Loucy (cell line): ENCODE measurements around the gene ALK.

Experiments used
- H2AFZ ChIP-seq: fragments of 200-600 bp; sonication (generic); 2 replicates; pipeline ENCODE4 v1.6.0; 2016; ENCODE audit warnings: antibody characterized with exemption, mild to moderate bottlenecking, low read length, moderate library complexity
- H3F3A ChIP-seq: fragments of 200-600 bp; 2 replicates; pipeline ENCODE4 v1.6.0; 2016; ENCODE audit warnings: antibody characterized with exemption, low read depth, mild to moderate bottlenecking
- H3K27me3 ChIP-seq: fragments of 200-600 bp; sonication (generic); 2 replicates; pipeline ENCODE4 v1.6.1; 2014; ENCODE audit warnings: low read length, mild to moderate bottlenecking; ENCODE audit not compliant: insufficient read depth, poor library complexity, severe bottlenecking
- H3K36me3 ChIP-seq: fragments of 200-600 bp; sonication (generic); 2 replicates; pipeline ENCODE4 v1.6.1; 2016; ENCODE audit warnings: low read length; ENCODE audit not compliant: insufficient read depth
- H3K4me1 ChIP-seq: fragments of 200-600 bp; sonication (generic); 2 replicates; pipeline ENCODE4 v1.5.1; 2014; ENCODE audit warnings: low read length, mild to moderate bottlenecking; ENCODE audit not compliant: insufficient read depth, poor library complexity, severe bottlenecking
- H3K4me2 ChIP-seq: fragments of 200-600 bp; sonication (generic); 2 replicates; pipeline ENCODE4 v1.6.0; 2014; ENCODE audit warnings: antibody characterized with exemption, low read length, low read depth, mild to moderate bottlenecking; ENCODE audit not compliant: poor library complexity, severe bottlenecking
- H3K4me3 ChIP-seq: fragments of 200-600 bp; sonication (generic); 2 replicates; pipeline ENCODE4 v1.5.1; 2014; ENCODE audit warnings: low read length, mild to moderate bottlenecking, mixed read lengths; ENCODE audit not compliant: poor library complexity, severe bottlenecking
- H3K79me2 ChIP-seq: fragments of 200-600 bp; sonication (generic); 2 replicates; pipeline ENCODE4 v1.6.1; 2014; ENCODE audit warnings: low read length; ENCODE audit not compliant: insufficient read depth
- H3K9ac ChIP-seq: fragments of 200-600 bp; sonication (generic); 2 replicates; pipeline ENCODE4 v1.6.0; 2014; ENCODE audit warnings: mild to moderate bottlenecking, low read depth, low read length, moderate library complexity; ENCODE audit not compliant: poor library complexity, severe bottlenecking
- H3K9me2 ChIP-seq: fragments of 200-600 bp; sonication (generic); replicated peaks from 2 replicates; pipeline ENCODE4 v1.6.1; 2016; ENCODE audit warnings: low read depth, low read length, mixed read lengths
- H3K9me3 ChIP-seq: fragments of 200-600 bp; sonication (generic); 2 replicates; pipeline ENCODE4 v1.6.1; 2014; ENCODE audit warnings: mild to moderate bottlenecking, antibody characterized with exemption, low read length, low read depth; ENCODE audit not compliant: insufficient read depth
- H4K20me1 ChIP-seq: fragments of 200-600 bp; sonication (generic); 2 replicates; pipeline ENCODE4 v1.6.0; 2014; ENCODE audit warnings: antibody characterized with exemption, low read length, mild to moderate bottlenecking; ENCODE audit not compliant: insufficient read depth, poor library complexity, severe bottlenecking
- CTCF ChIP-seq: fragments of 200-600 bp; sonication (generic); conservative IDR thresholded peaks from 2 replicates; pipeline ENCODE4 v1.5.1; 2014; ENCODE audit warnings: mild to moderate bottlenecking, antibody characterized with exemption, low read length
- EZH2phosphoT487 ChIP-seq: fragments of 200-600 bp; IDR thresholded peaks from 2 replicates; pipeline ENCODE4 v1.6.1; 2018; ENCODE audit warnings: antibody characterized with exemption, mild to moderate bottlenecking, moderate library complexity, borderline replicate concordance

ALK gene

DNA sequence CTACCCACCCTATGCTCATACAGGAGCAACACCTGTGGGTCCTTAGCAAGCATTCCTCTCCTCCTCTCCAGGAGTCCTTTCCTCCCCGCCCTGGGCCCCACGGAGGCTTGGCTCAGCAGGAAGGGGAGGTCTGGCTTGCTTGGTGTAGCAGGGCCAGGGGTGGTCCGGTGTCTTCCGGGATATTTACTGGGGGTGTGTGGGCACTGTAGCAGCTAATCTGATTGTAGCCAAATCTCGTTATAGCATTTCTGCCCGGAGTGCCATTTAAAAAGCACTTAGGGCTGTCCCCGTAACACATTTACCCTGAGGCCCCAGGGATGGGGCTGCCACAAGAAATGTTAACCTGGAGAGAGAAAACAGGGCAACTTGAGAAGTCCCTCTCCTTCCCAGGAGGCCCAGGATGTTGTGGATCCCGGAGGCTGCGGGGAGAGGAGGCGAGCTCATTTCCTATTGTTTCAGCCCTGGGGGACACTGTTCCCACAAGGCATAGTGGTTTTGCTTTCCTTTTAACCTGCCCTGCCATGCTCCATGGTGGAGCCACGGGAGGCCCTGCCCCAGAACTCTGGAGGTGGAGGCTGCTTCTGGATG is 671.6 kb downstream of the ALK start:
- no peaks in the 10 kb centered on the region for H3K27me3 ChIP-seq
- H3K79me2 ChIP-seq, result no peaks in the 10 kb centered on the region
- no peaks in the 10 kb centered on the region for H3K9me2 ChIP-seq
- H3K4me3 ChIP-seq, result no peak overlapping the region
- no peak overlapping the region for H3K9ac ChIP-seq
- H2AFZ ChIP-seq, result no peak overlapping the region
- H3K36me3 ChIP-seq, result no peaks in the 10 kb centered on the region
- no peak for TF ChIP-seq CTCF
- TF ChIP-seq EZH2phosphoT487, result no peak
- no peaks in the 10 kb centered on the region for H3K4me1 ChIP-seq
- H4K20me1 ChIP-seq, result no peaks in the 10 kb centered on the region
- no peaks in the 10 kb centered on the region for H3K9me3 ChIP-seq
- H3K4me2 ChIP-seq, result no peak overlapping the region
- no peaks in the 10 kb centered on the region for H3F3A ChIP-seq

- Histone ChIP-seq H3K36me3 (no peaks in the 10 kb centered on the region), H3K9me2 (no peaks in the 10 kb centered on the region), H3K4me3 (no peak overlapping the region), H3K4me2 (no peak overlapping the region), H4K20me1 (no peaks in the 10 kb centered on the region), H3K27me3 (no peaks in the 10 kb centered on the region), H3K9ac (no peak overlapping the region), H3K79me2 (no peaks in the 10 kb centered on the region), H3K9me3 (no peaks in the 10 kb centered on the region), H3F3A (no peaks in the 10 kb centered on the region), H2AFZ (no peak overlapping the region), H3K4me1 (no peaks in the 10 kb centered on the region)
- TF ChIP-seq CTCF (no peak), EZH2phosphoT487 (no peak)
Measured at GRCh38 chr2:29247336-29247914, 674.0 kb downstream of the ALK start.

DNA sequence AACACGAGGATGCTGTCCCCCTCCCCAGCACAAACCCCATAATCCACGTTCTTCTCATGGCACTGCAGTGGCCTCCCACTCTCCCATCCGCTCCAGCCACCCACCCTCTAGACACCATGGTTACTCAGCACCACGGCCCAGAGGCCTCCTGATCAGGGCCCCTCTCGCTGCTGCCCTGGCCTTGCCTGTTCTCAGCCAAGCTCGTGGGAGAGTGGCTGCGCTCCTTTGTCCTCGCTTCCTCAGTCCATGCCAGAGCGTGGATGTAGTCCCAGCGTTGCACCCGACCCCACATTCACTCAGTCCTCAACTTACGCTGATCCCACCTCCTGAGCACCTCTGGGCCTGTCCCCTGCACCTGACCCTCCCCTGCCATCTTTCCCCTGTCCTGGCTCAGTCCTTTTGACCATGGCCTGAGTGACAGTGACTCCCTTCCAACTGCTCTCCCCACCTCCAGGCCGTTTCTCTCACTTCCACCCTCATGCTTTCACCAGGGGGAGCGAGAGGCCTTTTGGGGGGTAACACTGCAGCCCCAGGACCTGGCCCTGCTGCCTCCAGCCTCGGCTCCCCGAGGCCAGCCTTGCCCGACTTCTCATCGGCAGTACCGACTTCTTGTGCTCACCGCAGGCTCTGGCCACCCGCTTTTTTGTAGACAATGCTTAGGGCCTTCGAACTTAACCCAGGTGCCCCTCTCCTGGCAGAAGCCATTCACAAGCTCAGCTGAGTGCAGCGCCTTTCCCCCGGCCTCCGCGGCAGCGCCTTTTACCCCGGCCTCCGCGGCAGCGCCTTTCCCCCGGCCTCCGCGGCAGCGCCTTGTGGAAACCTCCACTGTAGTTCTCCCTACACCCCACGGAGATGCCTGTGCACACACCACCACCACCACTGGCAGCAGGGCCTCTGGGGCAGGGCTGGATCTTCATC is 674.7 kb downstream of the ALK start:
- Histone ChIP-seq H3K36me3 (no peaks in the 10 kb centered on the region), H3K4me2 (no peak overlapping the region), H3K9me2 (no peaks in the 10 kb centered on the region), H2AFZ (no peak overlapping the region), H3K4me1 (no peaks in the 10 kb centered on the region), H3K9me3 (no peaks in the 10 kb centered on the region), H4K20me1 (no peaks in the 10 kb centered on the region), H3K9ac (no peak overlapping the region), H3K4me3 (no peak overlapping the region), H3K27me3 (no peaks in the 10 kb centered on the region), H3K79me2 (no peaks in the 10 kb centered on the region), H3F3A (no peaks in the 10 kb centered on the region)
- no peak for TF ChIP-seq EZH2phosphoT487
- no peak for TF ChIP-seq CTCF
